T-helper 2 cell treated with Interferon-gamma antibody and Interleukin-4, amounts not matched to agents 100 ng/mL and 5 ng/mL, for 36 hours (primary cell): ENCODE data around the gene NPTXR. TPM values are rescaled to one million over a fixed set of nuclear protein-coding genes. Genes with fewer than 3 reads are reported as not detected.

Experiments
- intact Hi-C: fragments of 100-400 bp; cut with micrococcal nuclease; formaldehyde crosslinking; loops from one replicate; pipeline ENCODE4 v1.15.1; 2023
- total RNA-seq: library from RNA; stranded (reverse); gene quantifications from 2 replicates; pipeline ENCODE4 v1.2.3, GENCODE V29; 2022

Gene NPTXR
- total RNA-seq, result 0.93 and 0.95 TPM in 2 replicates

DNA sequence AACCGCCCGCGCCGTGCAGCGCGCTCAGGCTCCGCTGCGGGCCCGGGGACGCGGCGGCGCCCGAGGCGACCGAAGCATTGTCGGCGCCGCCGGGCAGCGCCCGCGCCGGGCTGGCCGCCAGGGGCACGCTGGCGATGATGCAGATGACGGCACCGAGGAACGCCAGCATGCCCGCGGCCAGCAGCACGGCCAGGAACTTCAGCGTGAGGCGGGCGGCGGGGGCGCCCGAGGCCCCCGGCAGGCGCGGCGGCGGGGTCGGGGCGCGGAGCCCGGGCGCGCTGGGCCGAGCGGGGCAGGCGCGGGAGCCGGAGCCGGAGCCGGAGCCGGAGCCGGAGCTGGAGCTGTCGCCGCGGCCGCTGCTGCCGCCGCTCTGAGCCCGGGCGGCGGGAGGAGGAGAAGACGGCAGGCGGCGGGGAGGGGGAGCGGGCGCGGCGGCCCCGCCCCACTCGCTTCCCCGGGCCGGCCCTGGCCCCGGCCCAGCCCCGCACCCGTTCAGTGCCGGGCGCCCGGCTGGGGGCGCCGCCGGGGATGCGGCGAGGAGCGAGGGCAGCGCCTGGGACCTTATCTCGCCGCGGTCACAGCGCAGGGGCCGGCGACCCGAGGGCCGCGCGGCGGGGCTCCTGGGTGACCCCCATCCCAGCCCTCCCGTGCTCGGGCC is at the start of gene NPTXR:
Gene NPTXR (minus strand): TSS at position 372 of the 658 bp plus-strand sequence.
- intact Hi-C loops, result no loop called here

DNA sequence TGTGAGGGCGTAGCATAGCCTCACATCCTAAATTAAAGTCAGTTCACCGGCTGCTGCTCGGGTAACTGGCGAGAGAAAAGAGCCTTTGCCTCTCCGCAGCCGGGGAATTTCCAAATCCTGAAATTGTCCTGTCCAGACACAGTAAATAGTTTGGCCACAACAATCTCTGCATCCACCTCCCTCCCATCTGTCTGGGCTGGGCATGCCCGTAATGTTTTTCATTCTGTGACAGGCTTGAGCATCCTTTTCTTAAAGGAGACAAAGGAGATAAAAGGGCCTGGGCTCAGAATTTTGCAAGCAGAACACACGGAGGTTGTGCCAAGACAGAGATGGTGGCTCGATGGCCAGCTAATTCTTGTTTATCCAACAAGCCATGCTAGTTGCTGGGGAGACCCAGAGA is 47.4 kb upstream of the NPTXR start:
- intact Hi-C loops, result no loop called here

DNA sequence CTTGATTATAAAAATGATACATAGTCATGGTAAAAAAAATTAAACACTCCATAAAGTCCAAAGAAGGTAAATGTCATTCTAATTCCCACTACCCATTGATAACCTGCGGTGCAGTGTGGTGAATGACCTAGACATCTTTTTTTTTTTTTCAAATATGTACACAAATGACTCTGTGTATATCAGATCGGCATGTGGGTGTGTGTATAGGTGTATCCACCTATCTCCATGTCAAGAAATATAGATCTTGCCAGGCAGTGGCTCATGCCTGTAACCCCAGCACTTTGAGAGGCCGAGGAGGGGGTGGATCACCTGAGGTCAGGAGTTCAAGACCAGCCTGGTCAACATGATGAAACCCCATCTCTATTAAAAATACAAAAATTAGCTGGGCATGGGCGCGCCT is 46.5 kb upstream of the NPTXR start:
- intact Hi-C loops, result no loop called here

DNA sequence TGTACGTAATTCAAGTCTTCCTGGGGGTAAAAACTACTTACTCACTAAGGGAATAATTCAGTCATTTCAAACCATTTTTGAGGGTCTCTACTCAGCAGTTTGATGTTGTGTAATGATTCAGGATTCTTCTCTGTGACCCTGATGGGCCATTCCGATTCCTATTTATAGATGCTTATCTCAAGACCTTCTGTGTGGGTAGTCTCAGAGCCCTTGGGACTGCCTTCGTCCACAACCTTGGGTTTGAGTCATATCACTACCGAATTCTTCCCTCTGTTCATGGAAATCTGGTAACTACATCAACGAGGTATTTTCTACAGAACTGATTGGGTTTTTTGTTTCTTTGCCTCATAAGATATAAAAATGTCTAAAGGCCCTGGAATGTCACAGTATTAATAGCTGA is 42.5 kb upstream of the NPTXR start:
- intact Hi-C loops, result no loop called here

DNA sequence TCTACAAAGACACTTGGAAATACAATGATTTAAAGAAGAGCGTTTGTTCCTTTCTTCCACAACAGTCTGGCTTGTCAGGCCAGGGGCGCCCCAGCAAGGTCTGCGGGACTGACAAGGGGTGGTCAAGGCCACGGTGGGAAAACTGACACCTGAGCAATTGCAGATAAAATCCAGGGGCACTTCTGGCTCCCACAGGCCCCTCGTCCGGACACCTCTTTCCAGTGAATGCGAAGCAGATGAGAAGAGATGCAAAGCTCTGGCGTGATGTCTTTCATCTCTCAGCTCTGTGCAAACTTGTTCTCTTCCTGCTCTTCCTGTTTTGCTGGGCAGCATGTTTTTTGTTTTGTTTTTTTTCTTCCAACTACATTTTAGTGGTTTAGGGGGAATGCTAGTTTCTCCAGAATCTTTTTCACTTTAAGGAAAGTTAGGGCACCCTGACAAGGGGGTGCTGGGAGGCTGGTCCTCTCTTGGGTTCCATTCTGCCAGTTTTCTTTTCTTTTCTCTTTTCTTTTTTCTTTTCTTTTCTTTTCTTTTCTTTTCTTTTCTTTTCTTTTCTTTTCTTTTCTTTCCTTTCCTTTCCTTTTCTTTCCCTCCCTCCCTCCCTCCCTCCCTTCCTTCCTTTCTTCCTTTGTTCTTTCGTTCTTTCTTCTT is 39.3 kb upstream of the NPTXR start:
- intact Hi-C loops, result no loop called here

DNA sequence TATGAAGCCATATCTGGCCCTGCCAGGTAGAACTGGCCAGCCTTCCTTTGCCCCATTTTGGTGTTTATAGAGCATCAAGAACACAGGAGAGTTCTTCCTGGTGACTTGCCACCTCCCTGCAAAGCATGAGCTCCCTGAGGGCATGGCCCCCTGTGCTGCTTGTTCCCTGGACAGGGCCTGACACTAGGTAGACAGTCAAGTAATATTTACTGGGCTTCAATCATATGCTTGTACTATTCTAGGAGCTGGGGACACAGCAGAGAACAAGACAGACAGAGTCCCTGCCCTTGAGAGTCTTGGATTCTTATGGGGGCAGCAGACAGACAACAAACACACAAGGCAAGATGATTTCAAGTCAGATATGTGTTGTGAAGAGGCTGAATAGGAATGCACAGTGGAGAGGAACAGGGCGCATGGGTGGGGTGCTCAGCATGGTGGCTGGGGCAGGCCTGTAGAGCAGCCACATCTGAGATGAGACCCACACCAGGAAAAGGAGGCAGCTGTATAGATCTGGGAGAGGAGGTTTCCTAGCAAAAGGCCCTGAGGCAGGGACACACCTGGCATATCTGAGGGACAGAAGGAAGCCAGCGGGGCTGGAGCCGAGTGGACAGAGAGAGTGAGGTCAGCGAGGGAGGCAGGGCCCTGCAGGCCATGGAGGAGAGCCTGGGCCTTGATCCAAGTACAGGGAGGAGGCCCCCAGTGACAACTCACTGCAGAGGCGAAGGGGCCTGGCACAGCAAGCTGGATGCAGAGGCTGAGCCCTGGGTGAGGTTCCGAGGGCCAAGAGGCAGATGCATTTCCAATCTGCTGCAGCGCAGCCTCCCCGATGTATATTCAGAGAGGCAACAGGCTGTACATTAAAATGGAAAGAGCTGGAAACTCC is 38.4 kb upstream of the NPTXR start:
- intact Hi-C loops, result no loop called here

DNA sequence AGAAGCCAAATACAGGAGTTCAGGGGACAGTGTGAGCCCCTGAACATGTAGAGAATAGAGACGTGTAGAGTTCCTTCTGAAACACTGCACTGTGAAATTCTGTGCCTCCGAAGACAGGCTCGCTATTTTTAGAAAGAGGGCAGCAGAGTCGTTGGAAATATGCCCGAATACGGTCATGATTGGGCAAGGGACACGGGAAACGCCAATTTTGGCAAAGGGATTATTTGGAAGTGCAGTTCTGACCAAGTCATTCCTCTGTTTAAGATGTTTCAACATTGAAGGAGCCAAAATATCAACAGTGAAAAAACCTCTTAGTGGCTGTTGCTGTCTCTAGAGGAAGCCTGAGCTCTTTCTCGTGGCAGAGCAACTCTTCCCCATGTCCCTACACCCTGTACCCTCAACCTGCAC is 37.6 kb upstream of the NPTXR start:
- intact Hi-C loops, result no loop called here

DNA sequence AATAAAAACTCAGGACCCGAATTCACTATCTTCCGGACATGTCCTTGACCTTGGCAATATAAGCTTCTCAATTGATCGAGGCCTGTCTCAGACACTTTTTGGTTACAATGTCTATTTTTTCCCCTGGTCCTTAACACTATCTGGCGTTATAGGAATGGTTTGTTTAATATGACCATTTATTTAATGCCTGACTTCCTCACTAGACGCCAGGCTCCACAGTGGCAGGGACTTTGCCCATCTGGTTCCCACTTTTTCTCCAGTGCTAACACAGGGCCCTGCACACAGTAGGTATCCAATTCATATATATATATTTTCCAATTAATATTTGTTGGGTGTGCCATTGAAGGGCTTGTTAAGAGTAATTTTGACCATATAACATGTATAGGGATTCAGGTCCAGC is 36.1 kb upstream of the NPTXR start:
- intact Hi-C loops, result no loop called here

DNA sequence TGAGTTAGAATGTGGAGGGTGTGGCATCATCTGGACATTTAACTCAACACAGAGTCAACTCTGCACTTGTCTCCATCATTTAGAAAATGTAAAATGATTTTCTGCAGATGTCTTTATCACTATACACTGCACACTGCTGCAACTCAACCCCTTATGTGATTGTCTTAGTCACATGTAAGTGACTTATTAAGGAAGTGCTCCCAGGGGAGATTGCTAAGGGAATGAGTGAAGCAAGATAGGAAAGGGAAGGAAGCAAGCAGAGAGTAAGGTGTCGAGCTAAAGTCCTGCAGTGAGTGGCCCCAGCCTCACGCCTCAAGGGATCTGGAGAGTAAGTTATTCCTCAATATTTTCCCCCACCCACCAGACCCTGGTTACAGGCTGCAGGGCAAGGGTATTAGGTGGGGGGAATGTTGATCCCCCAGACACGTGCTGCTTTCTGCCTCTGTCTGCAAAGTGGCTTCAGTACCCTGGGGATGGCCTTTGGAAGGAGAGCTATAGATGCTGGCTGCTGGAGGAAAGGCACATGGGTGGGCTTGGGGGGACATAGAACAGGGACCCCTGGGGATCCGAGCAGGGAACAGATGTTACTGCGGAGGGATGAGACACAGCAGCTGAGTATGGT is 35.4 kb upstream of the NPTXR start:
- intact Hi-C loops, result no loop called here

DNA sequence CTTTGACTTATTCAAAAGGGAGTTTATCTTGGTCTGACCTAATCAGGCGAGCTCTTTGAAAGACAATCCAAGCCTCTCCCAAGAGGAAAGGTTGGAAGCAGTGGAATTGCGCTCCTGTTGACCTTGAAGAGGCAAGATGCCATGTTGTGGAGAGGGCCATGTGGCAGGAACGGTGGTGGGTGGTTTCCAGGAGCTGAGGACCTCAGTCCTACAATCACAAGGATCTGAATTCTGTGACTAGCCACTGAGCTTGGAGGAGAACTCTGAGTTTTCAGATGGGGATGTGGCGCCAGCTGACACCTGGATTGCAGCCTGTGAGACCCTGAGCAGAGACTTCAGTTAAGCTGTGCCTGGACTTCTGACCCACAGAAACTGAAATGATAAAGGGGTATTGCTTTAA is 34.2 kb upstream of the NPTXR start:
- intact Hi-C loops, result no loop called here

DNA sequence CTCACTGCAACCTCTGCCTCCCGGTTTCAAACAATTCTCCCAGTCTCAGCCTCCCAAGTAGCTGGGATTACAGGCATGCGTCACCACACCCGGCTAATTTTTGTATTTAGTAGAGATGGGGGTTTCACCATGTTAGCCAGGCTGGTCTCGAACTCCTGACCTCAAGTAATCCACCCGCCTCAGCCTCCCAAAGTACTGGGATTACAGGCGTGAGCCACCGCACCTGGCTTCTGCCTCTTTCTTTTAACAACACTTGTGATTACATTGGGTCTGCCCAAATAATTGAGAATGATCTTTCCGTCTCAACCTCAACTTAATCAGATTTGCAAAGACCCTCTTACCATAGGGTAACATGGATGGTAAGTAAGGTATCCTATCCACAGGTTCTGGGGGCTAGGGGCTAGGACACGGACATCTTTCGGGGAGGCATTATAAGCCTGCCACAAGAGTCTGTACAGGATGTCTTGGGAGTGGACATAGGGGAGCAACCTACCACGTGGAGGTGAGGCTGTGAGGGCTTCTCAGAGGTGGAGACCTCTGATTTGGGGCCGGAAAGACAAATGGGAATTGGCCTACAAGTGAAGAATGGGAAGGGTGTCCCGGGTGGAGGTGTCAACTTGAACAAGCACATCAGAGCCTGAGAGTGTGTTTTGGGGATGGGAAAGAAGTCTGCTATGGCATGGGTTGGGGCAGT is 30.8 kb upstream of the NPTXR start:
- intact Hi-C loops, result loop anchor here (5.0 kb wide), 1 partner anchor 108 kb away; the partner anchor contains the start of gene APOBEC3B

DNA sequence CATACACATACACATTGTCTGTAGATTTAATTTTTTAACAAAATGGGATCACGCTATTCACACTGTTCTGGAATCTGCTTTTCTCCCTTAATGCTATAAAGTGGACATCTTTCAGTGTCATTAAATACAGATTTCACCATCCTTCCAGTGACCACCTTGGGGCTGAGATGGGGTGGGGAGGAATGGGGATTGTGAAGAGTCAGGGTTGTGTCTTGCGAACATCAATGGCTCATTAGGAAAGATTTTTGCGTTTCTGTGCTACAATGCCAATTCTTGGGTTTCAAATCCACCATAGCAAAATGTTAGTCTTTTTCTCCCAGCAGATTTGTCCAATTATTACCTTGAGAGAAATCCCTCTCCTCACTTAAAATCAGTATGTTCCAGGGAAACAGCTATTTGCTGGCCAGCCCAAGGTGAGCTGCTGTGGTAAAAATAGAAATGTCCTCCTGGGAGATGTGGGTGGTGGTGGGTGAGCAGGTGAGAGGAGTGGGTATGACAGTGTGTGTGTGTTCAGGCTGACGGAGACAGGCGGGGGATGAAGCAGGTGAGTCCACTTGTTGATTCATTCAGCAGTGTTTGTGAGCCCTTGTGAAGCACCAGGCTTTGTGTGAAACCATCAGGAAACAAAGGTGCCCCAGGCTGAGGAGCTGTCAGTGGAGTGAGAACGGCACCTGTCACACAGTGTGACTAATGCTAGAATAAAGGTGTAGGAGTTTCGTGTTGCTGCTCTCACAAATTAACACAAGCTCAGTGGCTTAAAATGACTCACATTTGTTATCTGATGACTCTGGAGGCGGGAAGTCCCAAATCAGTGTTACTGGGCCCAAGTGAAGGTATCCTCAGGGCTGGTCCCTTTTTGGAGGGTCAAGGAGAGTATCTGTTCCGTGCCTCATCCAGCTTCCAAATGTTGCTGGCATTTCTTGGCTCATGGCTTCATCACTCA is 29.9 kb upstream of the NPTXR start:
- intact Hi-C loops, result loop anchor here (5.0 kb wide), 1 partner anchor 109 kb away; the partner anchor contains the start of gene APOBEC3B

DNA sequence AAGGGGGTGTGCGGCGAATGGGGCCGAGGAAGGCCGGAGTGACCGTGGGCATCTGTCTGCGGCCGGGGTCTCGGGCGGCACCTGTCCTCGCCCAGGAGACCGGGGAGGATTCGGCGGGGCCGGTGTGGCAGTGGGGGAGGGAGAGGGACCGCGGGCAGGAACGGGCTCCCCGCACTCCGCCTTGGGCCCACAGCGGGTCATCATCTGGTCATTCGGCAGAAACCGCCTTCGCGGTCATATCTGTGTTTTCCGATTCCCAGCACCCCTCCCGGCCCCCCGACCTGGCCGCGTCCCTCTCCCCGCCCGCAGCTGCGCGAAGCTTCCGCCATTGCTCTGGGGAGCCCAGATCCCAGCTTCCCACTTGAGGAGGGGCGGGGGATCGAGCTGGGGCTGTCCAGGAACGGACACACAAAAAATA is 29.0 kb upstream of the NPTXR start:
- intact Hi-C loops, result loop anchor here (5.0 kb wide), 1 partner anchor 109 kb away; the partner anchor contains the start of gene APOBEC3B

DNA sequence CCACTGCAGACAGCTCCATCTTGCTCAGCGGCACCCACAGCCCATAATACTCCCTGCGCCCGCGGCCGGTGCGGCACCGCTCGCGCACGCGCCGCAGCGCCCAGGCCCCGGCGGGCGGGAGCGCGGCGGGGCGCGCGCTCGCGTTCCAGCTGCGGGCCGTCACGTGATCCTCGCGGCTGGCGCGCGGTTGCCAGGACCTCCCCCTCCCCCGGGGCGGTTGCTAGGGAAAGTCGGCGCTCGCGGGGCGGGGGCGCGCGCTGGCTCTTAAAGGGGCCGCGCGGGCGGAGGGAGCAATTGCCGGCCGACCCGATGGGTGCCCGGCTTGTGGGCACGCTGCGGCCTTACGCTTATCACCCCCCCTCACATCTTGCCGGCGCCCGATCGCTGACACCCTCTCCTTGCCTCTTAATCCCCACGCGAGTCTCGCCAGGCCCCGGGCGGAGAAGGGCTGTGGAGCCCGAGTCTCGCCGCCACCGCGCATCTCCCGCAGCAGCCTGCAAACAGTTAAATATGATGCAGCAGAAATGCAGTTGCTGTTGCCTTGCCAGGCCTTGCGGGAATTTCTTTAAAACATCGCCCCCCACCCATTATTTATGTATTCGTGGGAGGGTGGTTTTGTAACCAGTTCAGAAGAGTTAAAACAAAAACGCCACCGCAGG is 28.5 kb upstream of the NPTXR start, which contains the start of gene CBX6:
Gene CBX6 (minus strand): TSS at position 45 of the 659 bp plus-strand sequence. CDS start 26 bp downstream, at position 19.
- intact Hi-C loops, result loop anchor here (5.0 kb wide), 1 partner anchor 110 kb away; the partner anchor contains the start of gene APOBEC3B

DNA sequence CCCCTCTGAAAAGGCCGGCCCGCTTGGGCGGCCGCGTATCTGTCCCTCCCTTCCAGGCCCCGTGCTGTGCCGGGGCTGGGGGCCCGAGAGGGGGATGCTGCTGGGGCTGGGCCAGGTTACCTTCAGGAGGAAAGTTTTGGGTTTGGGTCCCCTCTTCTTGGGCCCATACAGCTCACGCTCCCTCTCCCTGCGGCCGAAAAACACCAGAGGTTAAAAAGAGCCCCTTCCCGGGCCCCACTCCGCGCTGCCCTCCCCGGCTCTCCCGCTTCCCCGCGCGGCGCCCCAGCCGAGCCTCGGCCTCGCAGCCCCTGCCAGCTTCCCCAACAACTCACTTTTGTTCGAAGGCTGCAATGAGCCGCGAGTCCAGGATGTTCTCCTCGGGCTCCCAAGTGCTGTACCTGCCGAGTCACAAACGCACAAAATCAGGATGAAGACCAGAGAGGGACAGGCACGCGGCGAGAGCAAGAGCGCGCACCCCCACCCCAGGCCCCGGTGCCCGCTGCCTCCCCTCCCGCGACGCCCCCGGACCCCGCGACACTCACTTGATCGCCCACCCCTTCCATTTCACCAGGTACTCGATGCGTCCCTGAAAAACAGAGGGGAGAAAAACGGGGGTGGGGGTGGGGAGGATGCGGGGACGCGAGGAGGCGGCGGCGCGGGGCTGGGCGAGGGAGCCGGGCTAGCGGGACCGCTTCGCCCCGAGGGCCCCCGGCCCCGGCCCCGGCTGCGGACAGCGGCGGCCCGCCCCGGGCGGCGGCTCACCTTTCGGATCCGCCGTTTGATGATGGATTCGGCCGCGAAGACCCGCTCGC is 27.7 kb upstream of the NPTXR start:
- intact Hi-C loops, result loop anchor here (2.0 to 5.0 kb wide), 3 partner anchors 111 to 447 kb away; partner anchors contain the start of genes APOBEC3B, RPL3 and SUN2

DNA sequence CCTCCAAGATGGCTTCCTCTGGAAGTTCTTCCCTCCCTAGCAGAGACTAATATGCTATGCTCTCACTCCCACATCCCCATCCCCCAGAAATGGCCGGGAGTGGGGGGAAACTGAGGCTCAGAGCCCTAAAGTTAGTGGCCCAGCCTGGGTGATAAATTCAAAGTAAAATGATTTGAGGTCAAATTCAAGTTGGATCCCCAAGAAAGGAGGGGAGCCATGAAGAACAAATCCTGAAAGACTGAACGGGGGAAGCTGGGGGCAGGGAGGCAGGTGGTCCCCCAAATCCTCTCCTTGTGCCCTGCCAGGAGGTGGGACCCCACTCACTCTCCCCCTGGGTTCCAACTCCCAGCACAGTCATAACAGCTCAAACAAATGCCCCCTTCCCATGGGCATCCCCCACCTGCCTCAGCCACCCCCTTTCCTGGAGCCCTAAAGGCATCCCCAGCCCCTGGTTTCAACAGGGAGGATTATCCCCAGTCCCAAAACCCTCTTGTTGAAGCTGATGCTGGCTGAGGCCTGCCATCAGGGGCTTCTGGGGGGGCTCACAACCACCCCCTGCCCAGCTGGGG is 27.0 kb upstream of the NPTXR start:
- intact Hi-C loops, result loop anchor here (1.0 to 5.0 kb wide), 5 partner anchors 111 to 448 kb away; partner anchors contain the start of genes APOBEC3B, RPL3 and SUN2

DNA sequence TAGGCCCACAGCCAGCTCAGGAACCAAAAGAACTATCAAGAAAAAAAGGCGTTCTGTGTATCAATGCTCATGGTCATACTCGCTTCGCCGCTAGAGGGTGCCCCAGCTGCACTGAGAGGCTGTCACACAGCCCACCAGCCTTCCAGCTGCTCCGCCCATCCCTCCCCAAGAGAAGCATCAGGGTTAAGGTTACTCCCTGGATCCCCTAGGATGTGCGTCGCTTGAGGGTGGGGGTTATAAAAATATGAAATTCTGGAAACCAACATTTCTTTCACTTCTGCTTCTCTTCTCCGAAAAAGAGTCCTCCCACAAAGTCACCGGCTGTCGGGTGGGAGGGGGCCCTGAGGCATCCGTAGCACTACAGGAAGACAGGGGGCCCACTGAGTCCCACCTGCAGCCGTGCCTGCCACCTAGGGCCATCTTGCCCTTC is 26.5 kb upstream of the NPTXR start:
- intact Hi-C loops, result loop anchor here (1.0 to 5.0 kb wide), 5 partner anchors 112 to 448 kb away; partner anchors contain the start of genes APOBEC3B, RPL3 and SUN2
